Endothelial cell (in vitro differentiated cells): Measurements from ENCODE around the gene NOX3. TPM values are rescaled to one million over a fixed set of nuclear protein-coding genes. Genes with fewer than 3 reads are reported as not detected.
A peak's percentile ranks its signal among the peaks of the same experiment; 100 is the strongest.

ENCODE experiments used
- DNase-seq: peaks from one replicate; pipeline ENCODE4 v3.0.0; 2021; ENCODE audit warnings: low spot score
- H3K27ac Mint-ChIP-seq: one replicate; pipeline ENCODE4 v1.8.0; 2021; ENCODE audit warnings: mixed read lengths, inconsistent platforms; ENCODE audit not compliant: unreplicated experiment
- H3K27me3 Mint-ChIP-seq: one replicate; pipeline ENCODE4 v1.8.0; 2021; ENCODE audit warnings: mild to moderate bottlenecking, moderate library complexity, mixed read lengths, inconsistent platforms; ENCODE audit not compliant: unreplicated experiment
- H3K36me3 Mint-ChIP-seq: one replicate; pipeline ENCODE4 v1.8.0; 2021; ENCODE audit warnings: mild to moderate bottlenecking, low read depth, mixed read lengths, inconsistent platforms; ENCODE audit not compliant: unreplicated experiment
- H3K4me1 Mint-ChIP-seq: one replicate; pipeline ENCODE4 v1.8.0; 2021; ENCODE audit warnings: mild to moderate bottlenecking, mixed read lengths, inconsistent platforms; ENCODE audit not compliant: unreplicated experiment
- H3K4me3 Mint-ChIP-seq: one replicate; pipeline ENCODE4 v1.8.0; 2021; ENCODE audit warnings: mild to moderate bottlenecking, mixed read lengths, inconsistent platforms; ENCODE audit not compliant: unreplicated experiment
- H3K9me3 Mint-ChIP-seq: one replicate; pipeline ENCODE4 v1.8.0; 2021; ENCODE audit warnings: mixed read lengths, inconsistent platforms; ENCODE audit not compliant: unreplicated experiment
- total RNA-seq: library from RNA; stranded (reverse); fragmentation: NEBNext Ultra II Directional; extraction: Animal tissue kit (Norgen Biotek cat#: 25700); gene quantifications from one replicate; pipeline ENCODE4 v1.2.1, GENCODE V29; 2021; ENCODE audit not compliant: unreplicated experiment
- TF ChIP-seq, protein P1 (sequence below): fragments of 200-600 bp; sonication (generic); IDR thresholded peaks from one replicate; pipeline ENCODE4 v1.5.0; 2021; ENCODE audit warnings: antibody characterized with exemption; ENCODE audit not compliant: unreplicated experiment

The NOX3 gene
- total RNA-seq, 1 donor from 2014 or later: not detected

- no peaks in the 10 kb centered on the region for H3K4me1 Mint-ChIP-seq
- peaks cover 4% of the 10 kb centered on the region for H3K36me3 Mint-ChIP-seq
- peaks cover 3% of the 10 kb centered on the region for H3K27me3 Mint-ChIP-seq
- DNase-seq: no peak
- H3K27ac Mint-ChIP-seq: no peak overlapping the region
- H3K9me3 Mint-ChIP-seq: peaks cover 14% of the 10 kb centered on the region
- TF ChIP-seq, protein P1, sequence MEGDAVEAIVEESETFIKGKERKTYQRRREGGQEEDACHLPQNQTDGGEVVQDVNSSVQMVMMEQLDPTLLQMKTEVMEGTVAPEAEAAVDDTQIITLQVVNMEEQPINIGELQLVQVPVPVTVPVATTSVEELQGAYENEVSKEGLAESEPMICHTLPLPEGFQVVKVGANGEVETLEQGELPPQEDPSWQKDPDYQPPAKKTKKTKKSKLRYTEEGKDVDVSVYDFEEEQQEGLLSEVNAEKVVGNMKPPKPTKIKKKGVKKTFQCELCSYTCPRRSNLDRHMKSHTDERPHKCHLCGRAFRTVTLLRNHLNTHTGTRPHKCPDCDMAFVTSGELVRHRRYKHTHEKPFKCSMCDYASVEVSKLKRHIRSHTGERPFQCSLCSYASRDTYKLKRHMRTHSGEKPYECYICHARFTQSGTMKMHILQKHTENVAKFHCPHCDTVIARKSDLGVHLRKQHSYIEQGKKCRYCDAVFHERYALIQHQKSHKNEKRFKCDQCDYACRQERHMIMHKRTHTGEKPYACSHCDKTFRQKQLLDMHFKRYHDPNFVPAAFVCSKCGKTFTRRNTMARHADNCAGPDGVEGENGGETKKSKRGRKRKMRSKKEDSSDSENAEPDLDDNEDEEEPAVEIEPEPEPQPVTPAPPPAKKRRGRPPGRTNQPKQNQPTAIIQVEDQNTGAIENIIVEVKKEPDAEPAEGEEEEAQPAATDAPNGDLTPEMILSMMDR: no peak
- no peak overlapping the region for H3K4me3 Mint-ChIP-seq
Measured at GRCh38 chr6:155351273-155352129, 104.1 kb downstream of the NOX3 start.

DNA sequence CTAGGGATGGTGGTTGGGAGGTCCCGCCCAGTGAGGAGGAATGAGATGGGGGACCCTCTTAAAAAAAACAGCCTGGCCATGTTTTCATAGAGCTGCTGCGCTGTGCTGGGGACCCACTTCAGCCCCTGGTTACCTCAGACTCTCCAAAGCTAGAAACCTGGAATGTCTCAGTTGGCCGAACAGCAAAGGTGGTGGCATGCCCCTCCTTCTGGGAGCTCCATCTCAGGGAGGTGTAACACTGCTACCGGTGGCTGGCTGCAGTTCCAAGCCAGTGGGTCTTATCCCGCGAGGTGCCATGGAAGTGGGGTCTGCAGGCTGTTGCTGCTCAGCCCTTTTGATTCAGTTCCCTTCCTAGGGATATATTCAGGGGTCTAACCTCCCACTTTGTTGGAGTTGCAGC is 105.7 kb downstream of the NOX3 start:
- Mint-ChIP-seq H3K27me3 (peaks cover 1% of the 10 kb centered on the region), H3K9me3 (peaks cover 19% of the 10 kb centered on the region), H3K4me3 (no peak overlapping the region), H3K4me1 (no peaks in the 10 kb centered on the region), H3K27ac (no peak overlapping the region), H3K36me3 (peaks cover 8% of the 10 kb centered on the region)
- TF ChIP-seq, protein P1: no peak
- no peak for DNase-seq

- H3K4me3 Mint-ChIP-seq: no peak overlapping the region
- no peak for DNase-seq
- H3K4me1 Mint-ChIP-seq: no peaks in the 10 kb centered on the region
- TF ChIP-seq, protein P1: no peak
- H3K9me3 Mint-ChIP-seq: peaks cover 19% of the 10 kb centered on the region
- H3K27me3 Mint-ChIP-seq: peaks cover 1% of the 10 kb centered on the region
- no peak overlapping the region for H3K27ac Mint-ChIP-seq
- peaks cover 8% of the 10 kb centered on the region for H3K36me3 Mint-ChIP-seq
Measured at GRCh38 chr6:155349129-155349528, 106.5 kb downstream of the NOX3 start.

DNA sequence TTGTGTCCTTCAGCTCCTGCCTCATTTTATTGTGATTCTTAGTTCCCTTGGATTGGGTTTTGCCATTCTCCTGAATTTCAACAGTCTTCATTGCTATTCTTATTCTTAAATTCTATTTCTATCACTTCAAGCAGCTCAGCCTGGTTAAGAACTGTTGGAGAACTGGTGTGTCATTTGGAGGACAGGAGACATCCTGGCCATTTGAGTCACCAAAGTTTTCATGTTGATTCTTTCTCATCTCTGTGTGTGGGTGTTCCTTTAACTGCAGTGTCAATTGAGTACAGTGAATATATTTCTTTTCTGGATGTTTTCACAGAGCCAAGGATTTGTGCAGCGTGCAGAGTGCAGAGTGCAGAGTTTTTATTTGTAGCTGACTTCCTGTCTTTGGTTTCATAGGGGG is 107.8 kb downstream of the NOX3 start:
- Mint-ChIP-seq H3K9me3 (peaks cover 19% of the 10 kb centered on the region), H3K27me3 (peaks cover 1% of the 10 kb centered on the region), H3K4me3 (peak overlapping the region; percentile 25), H3K27ac (no peak overlapping the region), H3K4me1 (no peaks in the 10 kb centered on the region), H3K36me3 (peaks cover 8% of the 10 kb centered on the region)
- no peak for DNase-seq
- TF ChIP-seq, protein P1: no peak

GRCh38 chr6:155346957-155347356 is 108.7 kb downstream of the NOX3 start:
- peaks cover 8% of the 10 kb centered on the region for H3K36me3 Mint-ChIP-seq
- H3K27me3 Mint-ChIP-seq: peaks cover 1% of the 10 kb centered on the region
- peaks cover 19% of the 10 kb centered on the region for H3K9me3 Mint-ChIP-seq
- DNase-seq: no peak
- H3K4me1 Mint-ChIP-seq: no peaks in the 10 kb centered on the region
- TF ChIP-seq, protein P1: no peak
- H3K4me3 Mint-ChIP-seq: no peak overlapping the region
- no peak overlapping the region for H3K27ac Mint-ChIP-seq
